ENCODE measurements around the gene ASB4.

DNA sequence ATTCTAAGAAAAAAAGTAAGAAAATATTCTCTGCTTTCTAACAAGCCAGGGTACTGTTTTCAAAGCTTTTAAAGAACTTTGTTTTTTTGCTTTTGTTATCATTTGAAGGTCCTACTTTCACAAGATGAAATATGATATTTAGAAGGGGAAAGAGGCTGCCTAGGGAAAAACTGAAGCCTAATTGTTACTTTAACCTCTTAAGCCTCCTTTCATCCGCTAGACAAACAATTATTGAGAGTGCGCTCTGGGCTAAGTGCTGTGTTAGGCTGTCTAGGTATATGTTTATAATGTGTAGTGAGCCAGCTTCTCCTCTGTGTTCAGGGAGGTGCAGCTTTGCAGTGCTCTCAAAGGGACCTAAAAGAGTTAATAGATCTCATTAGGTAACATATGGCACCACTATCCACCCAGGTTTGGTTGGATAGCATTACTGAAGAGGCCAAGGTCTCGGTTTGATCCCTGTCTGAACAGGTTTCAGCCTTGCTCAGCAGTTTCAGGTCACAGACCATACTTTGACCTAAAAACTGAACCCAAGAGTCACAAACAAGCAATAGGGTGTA is 92.6 kb downstream of the ASB4 start:
- TF ChIP-seq, protein P1, sequence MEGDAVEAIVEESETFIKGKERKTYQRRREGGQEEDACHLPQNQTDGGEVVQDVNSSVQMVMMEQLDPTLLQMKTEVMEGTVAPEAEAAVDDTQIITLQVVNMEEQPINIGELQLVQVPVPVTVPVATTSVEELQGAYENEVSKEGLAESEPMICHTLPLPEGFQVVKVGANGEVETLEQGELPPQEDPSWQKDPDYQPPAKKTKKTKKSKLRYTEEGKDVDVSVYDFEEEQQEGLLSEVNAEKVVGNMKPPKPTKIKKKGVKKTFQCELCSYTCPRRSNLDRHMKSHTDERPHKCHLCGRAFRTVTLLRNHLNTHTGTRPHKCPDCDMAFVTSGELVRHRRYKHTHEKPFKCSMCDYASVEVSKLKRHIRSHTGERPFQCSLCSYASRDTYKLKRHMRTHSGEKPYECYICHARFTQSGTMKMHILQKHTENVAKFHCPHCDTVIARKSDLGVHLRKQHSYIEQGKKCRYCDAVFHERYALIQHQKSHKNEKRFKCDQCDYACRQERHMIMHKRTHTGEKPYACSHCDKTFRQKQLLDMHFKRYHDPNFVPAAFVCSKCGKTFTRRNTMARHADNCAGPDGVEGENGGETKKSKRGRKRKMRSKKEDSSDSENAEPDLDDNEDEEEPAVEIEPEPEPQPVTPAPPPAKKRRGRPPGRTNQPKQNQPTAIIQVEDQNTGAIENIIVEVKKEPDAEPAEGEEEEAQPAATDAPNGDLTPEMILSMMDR (IDR thresholded peaks at IDR 0.05), result no peak
- no peak for TF ChIP-seq CEBPB (IDR thresholded peaks at IDR 0.05)
- no peak for TF ChIP-seq SREBF2 (IDR thresholded peaks at IDR 0.05)
- TF ChIP-seq POLR2A (IDR thresholded peaks at IDR 0.05; ENCODE audit: low read length), result no peak
- no peak for TF ChIP-seq KDM1A (IDR thresholded peaks at IDR 0.05; ENCODE audit: low read depth)
